Bronchial epithelial cell (primary cell): ENCODE results near the gene NPAS3. TPM values are rescaled to one million over a fixed set of nuclear protein-coding genes. Genes with fewer than 3 reads are reported as not detected.

Experiments used
- DNase-seq: peaks from one replicate; pipeline ENCODE4 v3.0.0-alpha.2; 2010; ENCODE audit warnings: low read depth
- FAIRE-seq: peaks from 2 replicates; lab custom pipeline; 2011; peaks lifted over from hg19 to GRCh38; lab: Jason Lieb, UNC
- H3K27me3 ChIP-seq: 2 replicates; pipeline ENCODE4 v1.5.1; 2011; ENCODE audit warnings: low read length; ENCODE audit not compliant: control insufficient read depth, insufficient read depth
- H3K36me3 ChIP-seq: 2 replicates; pipeline ENCODE4 v1.5.1; 2011; ENCODE audit warnings: low read length; ENCODE audit not compliant: control insufficient read depth, insufficient read depth
- H3K4me3 ChIP-seq: 2 replicates; pipeline ENCODE4 v1.5.1; 2011; ENCODE audit warnings: mild to moderate bottlenecking, low read depth, low read length, control low read depth
- total RNA-seq: library from RNA; depleted of rRNA; stranded (reverse); fragments of >200 nt; gene quantifications from 2 replicates; pipeline ENCODE4 v1.2.1, GENCODE V29; 2014
- TF ChIP-seq, protein P1 (sequence below): IDR thresholded peaks from 2 replicates; pipeline ENCODE4 v1.5.1; 2011; ENCODE audit warnings: mild to moderate bottlenecking, moderate library complexity, low read length, control low read depth, inconsistent platforms; ENCODE audit not compliant: insufficient read depth, severe bottlenecking

The NPAS3 gene
- total RNA-seq, 1 donor from 2014 or later: not detected

DNA sequence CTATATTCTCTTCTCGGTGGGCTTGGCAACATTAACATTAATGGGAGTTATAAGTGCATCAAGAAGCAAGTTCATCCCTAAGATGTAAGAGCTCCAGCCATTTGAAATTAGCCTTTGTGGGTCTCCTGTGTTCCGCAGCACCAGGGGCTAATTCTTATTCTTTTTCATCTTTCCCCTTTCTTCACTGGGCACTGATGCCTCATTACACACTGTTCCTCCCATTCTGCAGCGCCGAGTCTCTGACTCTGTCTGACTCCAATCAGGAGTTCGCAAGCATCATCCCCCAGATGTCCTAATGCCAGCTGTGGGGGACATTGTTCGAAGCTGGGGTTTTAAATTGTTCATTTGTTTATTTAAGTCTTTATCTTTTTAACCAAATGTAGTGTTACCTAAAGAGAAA is 670.9 kb downstream of the NPAS3 start:
- DNase-seq: no peak
- no peak for FAIRE-seq
- Histone ChIP-seq H3K4me3 (no peak overlapping the region), H3K36me3 (no peaks in the 10 kb centered on the region), H3K27me3 (no peaks in the 10 kb centered on the region)
- TF ChIP-seq, protein P1, sequence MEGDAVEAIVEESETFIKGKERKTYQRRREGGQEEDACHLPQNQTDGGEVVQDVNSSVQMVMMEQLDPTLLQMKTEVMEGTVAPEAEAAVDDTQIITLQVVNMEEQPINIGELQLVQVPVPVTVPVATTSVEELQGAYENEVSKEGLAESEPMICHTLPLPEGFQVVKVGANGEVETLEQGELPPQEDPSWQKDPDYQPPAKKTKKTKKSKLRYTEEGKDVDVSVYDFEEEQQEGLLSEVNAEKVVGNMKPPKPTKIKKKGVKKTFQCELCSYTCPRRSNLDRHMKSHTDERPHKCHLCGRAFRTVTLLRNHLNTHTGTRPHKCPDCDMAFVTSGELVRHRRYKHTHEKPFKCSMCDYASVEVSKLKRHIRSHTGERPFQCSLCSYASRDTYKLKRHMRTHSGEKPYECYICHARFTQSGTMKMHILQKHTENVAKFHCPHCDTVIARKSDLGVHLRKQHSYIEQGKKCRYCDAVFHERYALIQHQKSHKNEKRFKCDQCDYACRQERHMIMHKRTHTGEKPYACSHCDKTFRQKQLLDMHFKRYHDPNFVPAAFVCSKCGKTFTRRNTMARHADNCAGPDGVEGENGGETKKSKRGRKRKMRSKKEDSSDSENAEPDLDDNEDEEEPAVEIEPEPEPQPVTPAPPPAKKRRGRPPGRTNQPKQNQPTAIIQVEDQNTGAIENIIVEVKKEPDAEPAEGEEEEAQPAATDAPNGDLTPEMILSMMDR: no peak

DNA sequence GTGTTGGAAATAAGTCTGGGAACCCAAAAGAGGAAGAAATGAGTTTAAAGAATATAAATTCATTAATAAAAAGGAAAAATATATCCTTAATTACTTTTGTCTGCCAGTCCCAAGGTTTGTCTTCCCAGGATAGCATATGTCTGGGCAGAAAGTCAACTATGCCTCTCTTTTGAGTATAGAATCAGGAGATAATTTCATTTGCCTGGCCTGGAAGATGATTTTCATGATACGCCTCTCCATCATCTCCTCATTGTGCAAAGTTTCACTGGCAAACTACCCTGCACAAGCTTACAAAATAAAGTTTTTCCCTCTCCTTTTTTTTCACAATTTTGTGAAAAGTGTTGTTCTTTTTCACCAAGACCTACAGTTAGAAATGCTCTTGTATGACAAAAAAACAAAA is 671.4 kb downstream of the NPAS3 start:
- DNase-seq: no peak
- H3K4me3 ChIP-seq: no peak overlapping the region
- FAIRE-seq: no peak
- H3K27me3 ChIP-seq: no peaks in the 10 kb centered on the region
- no peaks in the 10 kb centered on the region for H3K36me3 ChIP-seq
- TF ChIP-seq, protein P1: no peak

DNA sequence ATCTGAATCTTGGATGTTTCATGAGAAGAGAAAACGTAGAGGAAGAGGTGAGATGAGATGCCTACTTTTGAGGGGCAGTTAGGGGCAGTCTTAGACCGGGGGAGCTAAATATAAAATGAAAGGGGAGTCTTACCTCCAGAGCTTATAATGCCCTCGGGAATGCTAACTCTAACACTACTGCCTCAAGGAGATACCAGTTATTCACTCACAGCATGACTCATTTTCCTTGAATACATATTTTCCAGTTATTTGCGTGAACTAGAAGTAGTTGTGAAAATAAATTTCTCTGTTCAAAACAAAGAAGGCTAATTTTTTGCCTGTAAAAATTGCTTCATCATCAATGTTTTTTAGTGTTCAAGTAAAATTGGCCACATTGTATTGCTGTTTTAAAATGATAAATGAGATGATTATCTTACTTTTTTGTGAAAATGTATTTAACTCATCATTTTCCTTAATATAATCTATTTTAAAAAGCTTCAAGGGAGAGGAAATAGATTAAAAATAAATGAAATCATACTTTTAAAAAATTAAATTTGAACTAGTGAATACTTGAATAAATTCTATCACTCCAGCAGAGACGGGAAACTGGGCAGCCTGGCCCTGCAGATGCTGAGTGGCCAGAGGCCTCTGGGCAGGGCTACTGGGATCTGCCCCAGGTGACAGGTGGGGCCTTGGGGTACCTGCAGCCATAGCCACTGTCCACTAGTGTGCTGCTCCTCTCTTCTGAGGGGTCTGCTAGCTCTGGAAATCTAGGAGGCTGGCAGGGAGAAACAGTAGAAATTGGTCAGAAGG is 672.9 kb downstream of the NPAS3 start:
- H3K27me3 ChIP-seq: peaks cover 2% of the 10 kb centered on the region
- DNase-seq (peak; percentile 74), FAIRE-seq (no peak)
- no peaks in the 10 kb centered on the region for H3K36me3 ChIP-seq
- no peak overlapping the region for H3K4me3 ChIP-seq
- TF ChIP-seq, protein P1: no peak

DNA sequence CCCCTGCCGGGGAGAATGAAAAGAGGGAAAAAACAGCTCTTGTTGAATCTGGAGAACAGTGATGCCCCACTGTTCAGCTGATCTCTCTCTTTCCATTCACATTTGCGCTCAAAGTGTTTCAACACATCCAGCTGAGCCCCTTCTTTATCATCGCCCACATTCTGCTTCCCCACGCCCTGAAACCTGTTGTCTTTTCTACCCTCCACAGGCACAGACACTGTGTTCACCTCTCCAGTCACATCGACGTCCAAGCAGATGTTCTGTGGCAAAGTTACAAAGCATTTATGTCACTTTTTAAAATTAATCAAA is 673.5 kb downstream of the NPAS3 start:
- H3K36me3 ChIP-seq: no peaks in the 10 kb centered on the region
- no peak for DNase-seq
- peaks cover 2% of the 10 kb centered on the region for H3K27me3 ChIP-seq
- TF ChIP-seq, protein P1: no peak
- FAIRE-seq: no peak
- H3K4me3 ChIP-seq: no peak overlapping the region

DNA sequence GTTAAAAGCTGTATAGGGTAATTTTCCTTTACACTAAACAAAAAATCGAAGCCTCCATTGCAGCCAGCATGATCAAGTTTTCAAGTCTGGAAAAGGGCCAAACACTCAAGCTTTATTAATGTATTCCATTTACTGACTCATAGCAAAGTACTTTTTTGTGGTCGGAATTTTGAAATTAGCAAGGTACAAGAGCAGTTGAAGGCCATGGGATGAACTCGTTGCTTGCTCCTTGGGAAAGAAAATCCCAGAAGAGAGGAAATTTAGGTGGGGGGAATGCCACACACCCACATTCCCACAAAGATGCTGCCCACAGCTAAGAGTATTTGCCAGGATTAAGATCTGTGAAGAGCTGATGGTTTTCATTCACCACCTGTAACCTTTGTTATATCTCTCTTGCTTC is 678.5 kb downstream of the NPAS3 start:
- TF ChIP-seq, protein P1: no peak
- FAIRE-seq (no peak), DNase-seq (peak; percentile 83)
- no peak overlapping the region for H3K4me3 ChIP-seq
- H3K27me3 ChIP-seq: peaks cover 2% of the 10 kb centered on the region
- no peaks in the 10 kb centered on the region for H3K36me3 ChIP-seq

DNA sequence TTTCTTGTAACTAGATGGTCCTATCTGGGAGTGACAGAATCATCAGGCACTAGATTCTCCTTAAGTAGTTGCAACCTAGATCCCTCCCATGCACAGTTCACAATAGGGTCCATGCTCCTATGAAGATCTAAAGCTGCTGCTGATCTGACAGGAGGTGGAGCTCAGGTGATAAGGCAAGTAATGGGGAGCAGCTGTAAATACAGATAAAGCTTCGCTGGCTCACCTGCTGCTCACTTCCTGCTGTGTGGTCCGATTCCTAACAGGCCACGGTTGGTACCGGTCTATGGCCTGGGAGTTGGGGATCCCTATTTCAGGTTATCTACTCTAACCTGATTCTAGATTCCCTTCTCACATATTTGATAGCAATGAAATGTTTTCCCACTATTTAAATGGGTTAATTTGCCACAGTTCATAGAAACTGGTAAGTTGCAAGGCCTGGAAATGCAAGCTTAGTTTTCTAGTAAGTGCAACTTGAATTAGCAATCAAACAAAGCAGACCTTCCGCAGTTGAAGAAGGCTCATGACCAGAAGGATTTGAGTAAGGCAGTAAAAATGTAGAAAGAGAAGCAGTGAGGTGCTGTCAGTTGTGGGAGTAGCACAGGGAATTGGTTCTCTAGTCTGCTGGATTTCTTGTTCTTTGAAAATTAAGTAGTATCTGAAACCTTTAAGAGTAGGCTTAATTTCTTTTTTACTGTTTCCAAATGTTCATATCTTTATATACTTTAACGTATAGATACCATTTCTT is 679.9 kb downstream of the NPAS3 start:
- Histone ChIP-seq H3K36me3 (no peaks in the 10 kb centered on the region), H3K27me3 (peaks cover 2% of the 10 kb centered on the region), H3K4me3 (no peak overlapping the region)
- DNase-seq: no peak
- TF ChIP-seq, protein P1: no peak
- no peak for FAIRE-seq
